Right ventricle myocardium inferior (tissue), 1 donor: ENCODE data around the gene CDKL5. TPM values are rescaled to one million over a fixed set of nuclear protein-coding genes. Genes with fewer than 3 reads are reported as not detected.
A peak's percentile ranks its signal among the peaks of the same experiment; 100 is the strongest.

Experiments
- ATAC-seq: fragments of 200-7000 bp; cut with Tn5 transposase; one replicate; pipeline ENCODE4 v1.9.1; 2020; ENCODE audit warnings: mild to moderate bottlenecking, moderate library complexity
- DNase-seq: peaks from one replicate; pipeline ENCODE4 v3.0.0; 2021; ENCODE audit errors: missing footprints
- intact Hi-C: fragments of 100-400 bp; cut with DNase I; formaldehyde crosslinking; loops from one replicate; pipeline ENCODE4 v1.11.0; 2022
- total RNA-seq: library from RNA; stranded (reverse); fragmentation: NEBNext Ultra II Directional; extraction: Animal tissue kit (Norgen Biotek cat#: 25700); gene quantifications from one replicate; pipeline ENCODE4 v1.2.1, GENCODE V29; 2021
- donor health status: DM: no; HTN: yes; CAD: no; lungs with severe emphysema.

The CDKL5 gene
- total RNA-seq, 1 donor from 2014 or later: 8.1 TPM

DNA sequence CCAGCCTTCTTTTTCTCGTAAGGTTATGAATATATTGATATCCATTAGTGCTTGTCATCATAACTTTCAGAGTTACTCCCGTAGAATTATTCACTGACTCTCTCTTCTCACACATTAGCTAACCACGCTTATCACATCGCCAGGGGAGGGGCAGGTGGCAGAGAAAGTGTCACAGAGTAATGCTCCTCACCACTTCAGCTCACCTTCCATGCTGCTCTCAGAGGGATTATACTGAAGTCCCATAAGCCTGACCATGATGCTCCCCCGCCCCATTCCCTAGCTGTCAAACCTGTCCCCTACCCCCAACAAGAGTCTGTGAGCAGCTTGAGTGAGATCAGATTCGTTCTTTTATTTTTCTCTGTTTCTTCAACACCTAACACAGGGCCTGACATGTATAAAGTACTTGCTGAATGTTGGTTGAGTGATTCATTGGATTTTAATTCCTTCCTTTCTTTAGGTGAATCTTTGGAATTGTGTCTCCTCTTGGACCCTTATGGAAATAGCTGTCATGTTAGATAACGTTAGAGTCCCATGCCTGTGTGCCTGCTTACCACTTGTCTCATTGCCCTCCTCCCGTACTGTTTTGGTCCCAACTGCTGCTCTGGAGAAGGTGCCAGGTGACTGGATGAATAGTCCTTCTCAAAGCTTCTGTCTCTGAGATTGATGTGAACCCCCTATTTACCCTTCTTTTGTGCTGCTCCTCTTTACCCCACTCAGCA lies 191.4 kb downstream of the CDKL5 start:
- DNase-seq: no peak
- no peak for ATAC-seq
- intact Hi-C loops: no loop called here

DNA sequence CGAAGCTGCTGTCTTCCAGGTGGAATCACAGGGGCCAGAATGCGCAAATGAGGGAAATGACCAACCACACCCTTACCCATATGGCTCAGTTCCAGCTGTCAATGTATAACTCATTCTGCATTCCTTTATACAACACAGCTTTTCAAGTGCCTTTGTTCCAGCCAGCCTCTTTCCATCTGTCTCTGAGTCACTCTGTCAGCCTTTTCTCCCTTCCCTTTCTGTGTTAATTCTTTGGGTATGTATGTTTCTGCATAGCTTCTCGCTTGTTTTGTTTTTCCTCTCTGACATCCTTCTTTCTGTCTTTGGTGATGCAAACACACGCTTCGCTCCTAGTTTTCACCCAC lies 192.0 kb downstream of the CDKL5 start:
- ATAC-seq: no peak
- intact Hi-C loops: no loop called here

DNA sequence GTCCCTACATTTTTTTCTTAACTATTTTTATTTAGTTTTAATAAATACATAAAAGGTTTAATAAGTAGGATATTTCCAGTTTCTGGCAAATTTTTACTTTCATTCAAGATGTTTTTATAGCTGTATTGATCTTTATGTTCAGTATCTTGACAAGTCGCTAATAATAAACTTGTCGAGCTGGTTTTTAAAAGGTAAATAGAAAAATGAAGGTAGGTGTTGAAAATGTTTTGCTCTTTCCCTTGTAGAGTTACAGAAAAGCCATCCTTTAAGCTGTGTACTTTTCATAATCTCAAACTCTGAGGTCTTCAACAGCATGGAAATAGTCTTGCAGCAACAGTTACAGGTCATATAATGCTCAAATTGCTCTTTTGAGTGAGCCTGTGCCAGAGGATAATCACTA lies 193.9 kb downstream of the CDKL5 start:
- no peak for ATAC-seq
- intact Hi-C loops: no loop called here
- DNase-seq: no peak

More for the DNA sequence above, 192.0 kb downstream of the CDKL5 start:
- no peak for DNase-seq

DNA sequence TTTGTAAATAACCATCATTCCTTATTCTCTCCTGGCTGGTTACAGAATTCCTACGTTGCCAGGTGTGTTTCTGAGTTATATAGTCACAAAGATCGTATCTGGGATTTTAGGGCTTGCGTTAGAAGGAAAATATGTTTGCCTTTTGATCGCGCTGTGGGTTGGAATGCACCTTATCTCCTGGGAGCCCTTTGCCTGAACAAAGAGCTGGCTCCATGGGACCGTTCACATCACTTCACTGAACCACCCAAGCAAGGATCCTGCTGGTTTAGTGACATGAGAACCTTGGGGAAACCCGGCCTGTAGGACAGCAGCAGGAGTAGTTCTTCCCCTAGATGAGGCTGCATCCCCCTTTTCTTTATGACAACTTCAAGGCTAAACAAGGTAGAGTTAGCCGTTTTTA lies 194.9 kb downstream of the CDKL5 start:
- ATAC-seq (no peak), DNase-seq (no peak)
- intact Hi-C loops: no loop called here

DNA sequence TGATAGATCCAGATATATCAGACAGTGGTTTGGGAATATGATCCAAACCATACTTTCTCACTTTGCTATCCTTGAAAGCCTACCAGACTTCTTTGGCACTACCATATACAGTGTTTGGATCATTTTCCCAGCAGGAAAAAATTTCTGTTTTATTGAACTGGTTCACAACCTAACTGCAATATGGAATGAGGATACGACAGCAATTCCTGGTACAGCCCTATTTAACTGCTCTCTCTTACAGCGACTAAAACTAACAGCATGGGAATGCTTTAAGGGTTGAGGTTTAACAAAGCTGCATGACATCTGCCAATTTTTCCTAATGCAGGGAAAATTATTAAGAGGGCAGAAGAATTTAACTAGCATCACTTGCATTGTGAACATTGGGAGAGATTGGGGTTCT lies 199.2 kb downstream of the CDKL5 start:
- ATAC-seq (no peak), DNase-seq (no peak)
- intact Hi-C loops: no loop called here

DNA sequence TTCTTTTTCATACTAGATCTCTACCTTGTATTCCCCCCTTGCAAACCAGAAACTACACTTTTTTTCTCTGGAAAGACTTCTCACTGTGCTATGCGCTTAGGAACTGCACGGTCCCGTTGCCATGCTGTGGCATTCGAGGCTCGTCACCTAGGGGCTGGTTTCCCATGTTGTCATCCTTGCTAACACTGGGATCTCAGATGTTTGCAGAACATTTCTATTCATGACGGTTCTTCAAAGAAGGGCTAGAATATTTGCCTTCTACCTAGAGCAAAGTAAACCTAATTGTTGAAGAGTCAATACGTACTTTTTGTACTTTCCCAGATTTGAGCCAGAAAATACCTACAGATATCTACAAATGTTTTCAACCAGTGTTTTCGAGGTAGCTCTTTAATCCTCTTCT lies 205.5 kb downstream of the CDKL5 start:
- DNase-seq: no peak
- ATAC-seq: no peak
- intact Hi-C loops: no loop called here

DNA sequence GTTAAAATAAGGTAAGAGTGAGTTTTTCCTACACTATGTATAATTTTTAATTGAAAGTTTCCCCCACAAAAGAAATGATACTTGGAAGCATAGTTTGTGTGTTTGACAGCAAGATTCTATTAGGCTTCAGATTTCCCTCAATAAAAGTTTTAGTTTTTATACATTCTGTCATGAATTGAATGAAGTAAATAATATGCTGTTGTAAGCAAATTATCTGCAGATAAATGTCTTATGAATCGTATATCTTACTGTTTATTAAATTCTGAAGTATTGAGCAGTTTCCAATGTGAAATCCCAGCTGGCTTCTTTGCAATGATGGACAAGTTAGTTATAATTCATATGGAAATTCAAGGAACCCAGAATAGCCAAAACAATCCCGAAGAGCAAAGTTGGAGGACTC lies 213.0 kb downstream of the CDKL5 start:
- intact Hi-C loops: no loop called here
- DNase-seq (no peak), ATAC-seq (no peak)

DNA sequence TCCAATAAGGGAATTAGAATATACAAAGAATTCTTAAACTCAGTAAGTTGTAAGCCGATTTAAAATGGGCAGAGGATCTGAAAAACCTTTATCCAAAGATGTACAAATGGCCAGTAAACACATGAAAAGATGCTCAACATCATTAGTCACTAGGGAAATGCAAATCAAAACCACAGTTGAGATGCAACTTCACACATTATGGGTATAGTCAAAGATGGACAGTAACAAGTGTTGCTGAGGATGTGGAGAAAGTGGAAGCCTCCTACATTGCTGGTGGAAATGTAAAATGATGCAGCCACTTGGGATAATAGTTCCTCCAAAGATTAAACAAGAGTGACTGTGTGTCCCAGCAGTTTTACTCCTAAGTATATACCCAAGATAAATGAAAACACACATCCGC lies 213.9 kb downstream of the CDKL5 start:
- ATAC-seq: no peak
- intact Hi-C loops: no loop called here
- no peak for DNase-seq

DNA sequence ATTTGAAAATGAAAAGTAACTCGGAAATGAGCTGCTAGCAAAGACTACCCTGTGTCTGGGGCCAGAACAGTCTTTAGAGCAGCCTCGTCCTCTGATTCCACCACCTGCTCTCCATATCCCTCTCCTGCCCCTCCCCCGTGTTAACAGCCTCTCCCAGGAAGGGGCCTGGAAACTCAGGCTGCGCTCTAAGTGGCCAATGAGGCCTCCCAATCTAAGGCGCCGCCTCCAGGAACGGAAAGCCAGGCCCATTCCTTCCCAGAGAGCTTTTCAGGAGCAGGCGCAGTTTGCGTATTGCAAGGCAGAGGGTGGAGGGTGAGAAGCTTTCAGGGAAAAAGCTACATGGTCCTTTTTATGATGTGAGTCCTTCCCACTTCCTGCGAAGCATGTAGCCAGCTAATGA lies 215.3 kb downstream of the CDKL5 start:
- intact Hi-C loops: no loop called here
- ATAC-seq: no peak
- DNase-seq: no peak

DNA sequence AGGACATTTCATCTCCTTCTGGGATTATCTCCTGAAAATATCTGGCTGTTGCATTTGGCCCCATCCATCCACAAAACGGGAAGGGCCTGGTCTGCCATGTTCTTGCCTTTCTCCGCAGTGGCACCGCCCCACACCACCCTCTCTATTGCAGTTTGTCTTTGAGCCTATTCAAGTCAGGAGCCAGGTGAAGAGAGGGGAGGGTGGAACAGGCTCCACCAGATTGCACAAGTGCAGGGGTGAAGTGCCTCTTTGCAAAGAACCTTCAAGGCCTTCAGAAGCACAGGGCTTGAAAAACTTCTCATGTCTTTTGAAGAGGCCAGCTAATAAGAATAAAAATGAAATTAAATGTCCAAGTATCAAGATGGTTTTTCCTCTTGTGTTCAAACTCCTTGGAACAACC lies 217.8 kb downstream of the CDKL5 start:
- intact Hi-C loops: no loop called here
- no peak for DNase-seq
- ATAC-seq: no peak

DNA sequence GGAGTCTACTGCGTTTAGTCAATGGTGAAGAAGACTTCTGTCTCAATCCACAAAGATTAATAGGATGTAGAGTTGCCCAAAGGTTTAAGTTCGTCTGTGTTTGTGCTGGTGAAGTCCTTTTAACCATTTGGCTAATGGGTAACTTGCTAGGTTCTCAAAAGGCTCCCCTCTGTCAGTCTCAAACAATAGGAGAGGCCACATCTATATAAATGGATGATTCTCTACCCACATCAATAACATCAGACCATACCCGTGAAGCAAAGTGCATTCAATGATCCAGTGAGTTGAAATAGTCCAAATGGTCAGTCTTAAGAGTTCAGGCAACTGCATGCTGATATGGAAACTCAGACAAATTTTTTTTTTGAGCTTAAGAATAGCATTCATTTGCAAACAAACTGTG lies 218.4 kb downstream of the CDKL5 start:
- intact Hi-C loops: no loop called here
- DNase-seq (no peak), ATAC-seq (no peak)

DNA sequence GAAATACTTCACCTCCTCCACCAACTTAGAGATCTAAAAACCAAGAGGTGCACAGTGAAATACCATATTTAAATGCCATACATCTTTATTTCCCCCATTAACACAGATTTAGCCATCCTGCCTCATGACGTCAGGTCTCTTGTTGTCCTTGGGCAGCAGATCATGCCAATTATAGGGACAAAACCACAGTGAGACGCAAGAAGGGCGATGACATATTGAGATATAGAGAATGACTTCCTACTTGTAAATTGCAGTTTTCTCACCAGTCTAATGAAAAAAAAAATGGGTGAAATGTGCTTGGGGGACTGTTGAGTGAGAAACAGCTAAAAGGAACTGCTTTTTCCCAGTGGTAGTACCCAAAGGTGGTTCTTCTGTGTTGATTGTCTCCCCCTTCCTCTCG lies 222.2 kb downstream of the CDKL5 start:
- intact Hi-C loops: no loop called here
- ATAC-seq (no peak), DNase-seq (no peak)

DNA sequence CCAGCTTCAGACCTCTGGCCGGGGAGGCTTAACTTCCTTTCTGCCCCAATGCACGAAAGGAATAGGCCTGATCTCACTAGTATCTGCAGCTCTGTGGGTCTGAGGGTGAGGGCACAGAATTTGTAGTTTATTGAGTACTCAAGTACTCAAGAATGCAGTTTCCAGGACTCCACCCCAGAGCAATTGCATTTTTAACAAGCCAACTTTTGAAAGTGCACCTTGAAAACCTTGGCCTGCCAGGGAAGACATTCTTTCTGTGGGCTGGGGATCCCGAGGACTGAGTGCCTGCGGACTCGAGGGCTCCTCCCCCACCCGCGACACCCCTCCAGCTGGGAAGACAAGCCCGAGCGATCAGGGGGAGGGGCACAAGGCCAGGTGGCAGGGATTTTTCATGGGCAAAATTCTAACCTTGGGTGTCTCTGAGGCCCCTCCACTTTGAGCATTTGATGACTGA lies 224.1 kb downstream of the CDKL5 start:
- DNase-seq (no peak), ATAC-seq (no peak)
- intact Hi-C loops: no loop called here

DNA sequence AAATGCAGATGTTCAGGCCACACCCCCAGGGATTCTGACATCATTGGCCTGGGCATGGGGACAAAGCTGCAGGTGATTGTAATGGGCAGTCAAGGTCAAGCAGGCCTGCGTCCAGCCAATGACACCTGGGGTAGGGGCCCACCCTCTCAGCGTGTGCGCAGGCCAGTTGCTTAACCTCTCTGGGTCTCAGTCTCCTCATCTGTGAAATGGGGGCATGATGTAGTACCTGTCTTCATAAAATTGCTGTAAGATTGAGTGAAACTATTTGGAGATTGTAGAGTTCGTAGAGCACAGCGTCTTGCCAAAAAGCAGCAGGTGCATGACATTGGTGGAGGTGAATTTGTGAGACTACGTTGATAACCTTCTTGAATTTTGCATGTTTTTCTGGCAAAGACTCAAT lies 225.3 kb downstream of the CDKL5 start:
- DNase-seq (no peak), ATAC-seq (no peak)
- intact Hi-C loops: no loop called here

DNA sequence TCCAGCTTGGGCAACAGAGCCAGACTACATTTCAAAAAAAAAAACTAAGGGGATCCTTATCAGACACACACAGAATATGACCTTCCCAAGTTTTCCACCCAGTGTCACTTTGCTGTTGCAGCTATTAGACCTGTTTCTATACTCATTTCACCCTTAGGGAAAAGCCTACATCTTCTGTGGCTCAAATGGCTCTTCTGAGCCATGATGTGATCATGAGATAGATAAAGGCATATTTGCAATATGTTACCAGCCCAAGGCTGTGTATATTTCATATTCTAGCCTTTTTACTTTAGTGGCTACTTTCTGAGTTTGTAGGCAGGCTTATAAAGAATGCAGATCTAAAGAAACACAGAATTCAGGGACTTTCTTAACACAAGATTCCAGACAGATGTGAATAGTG lies 227.2 kb downstream of the CDKL5 start:
- intact Hi-C loops: no loop called here
- DNase-seq (no peak), ATAC-seq (no peak)

DNA sequence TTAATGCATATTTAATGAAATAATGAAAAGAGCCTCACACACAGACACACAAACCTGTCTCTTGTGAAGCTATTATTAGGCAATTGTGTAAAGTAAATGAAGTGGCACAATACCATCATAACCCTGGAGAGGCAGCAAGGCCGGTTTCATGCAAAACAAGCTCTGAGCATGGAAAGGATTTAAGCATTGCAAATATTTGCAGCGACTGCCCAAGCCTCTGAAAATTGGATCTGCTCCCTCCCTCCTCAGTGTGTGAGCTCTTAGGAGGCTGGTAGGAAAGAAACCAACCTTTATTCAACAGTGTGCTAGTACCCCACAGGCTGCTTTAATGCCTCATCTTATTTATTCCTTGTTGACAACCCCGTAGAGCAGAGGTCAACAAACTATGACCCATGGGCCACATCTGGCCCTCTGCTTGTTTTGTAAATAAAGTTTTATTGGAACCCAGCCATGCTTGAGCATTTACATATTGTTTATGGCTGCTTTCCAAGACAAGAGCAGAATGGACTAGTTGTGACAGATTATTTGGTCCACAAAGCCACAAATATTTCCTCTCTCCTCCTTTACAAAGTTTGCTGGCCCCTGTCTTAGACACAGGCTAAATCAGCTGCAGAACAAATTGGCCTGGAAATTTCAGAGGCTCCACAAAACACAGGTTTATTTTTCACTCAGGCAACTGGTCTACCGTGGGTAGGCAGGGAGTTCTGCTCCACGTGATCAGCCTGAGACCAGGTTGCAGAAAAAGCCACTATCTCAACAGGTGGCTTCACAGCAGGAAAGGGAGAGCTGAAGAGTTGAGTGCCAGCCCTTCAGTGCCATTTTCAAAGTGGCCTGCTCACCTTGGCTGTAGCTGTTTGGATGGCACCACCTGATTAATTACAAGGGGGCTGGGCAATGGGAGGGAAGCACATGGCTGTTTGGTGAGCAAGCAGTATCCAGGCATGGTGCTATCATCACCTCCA lies 229.7 kb downstream of the CDKL5 start:
- DNase-seq: no peak
- intact Hi-C loops: no loop called here
- no peak for ATAC-seq

DNA sequence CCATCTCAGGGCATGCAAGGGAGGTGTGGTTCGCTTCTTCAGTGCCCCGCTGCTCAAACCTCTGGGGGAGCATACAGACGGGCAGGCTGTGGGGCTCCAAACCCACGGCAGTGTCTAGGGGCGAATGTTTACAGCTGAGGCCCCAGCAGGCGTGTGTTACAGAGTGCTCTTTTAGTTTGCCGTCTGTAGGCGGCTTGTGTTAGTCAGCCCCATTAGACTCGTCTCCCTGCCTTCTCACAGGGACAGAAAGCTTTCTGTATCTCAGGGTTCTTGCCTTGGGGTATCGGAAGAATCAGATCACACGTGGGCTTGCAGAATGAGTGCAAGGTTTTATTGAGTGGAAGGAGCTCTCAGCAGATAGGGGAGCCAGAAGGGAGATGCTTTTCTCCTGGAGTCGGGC lies 235.9 kb downstream of the CDKL5 start:
- ATAC-seq: no peak
- intact Hi-C loops: no loop called here

DNA sequence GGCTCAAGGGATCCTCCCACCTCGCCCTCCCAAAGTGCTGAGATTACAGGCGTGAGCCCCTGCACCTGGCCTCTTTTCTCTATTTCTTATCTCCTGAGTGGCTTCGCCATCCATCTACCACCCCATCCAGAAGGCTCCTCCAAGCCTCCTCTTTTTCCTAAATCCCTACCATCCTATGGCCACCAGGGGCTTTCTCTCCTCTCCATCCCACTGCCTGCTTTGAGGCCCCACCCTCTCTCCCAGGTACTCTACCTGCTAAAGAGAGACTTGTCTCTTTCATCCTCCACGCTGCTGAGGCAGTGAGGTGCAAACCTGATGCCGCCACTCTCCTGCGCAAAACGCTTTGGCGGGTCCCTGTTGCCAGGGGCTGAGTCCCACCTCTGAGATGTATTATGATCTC lies 239.5 kb downstream of the CDKL5 start:
- intact Hi-C loops: no loop called here
- no peak for ATAC-seq
- no peak for DNase-seq

More for the DNA sequence above, 235.9 kb downstream of the CDKL5 start:
- no peak for DNase-seq

DNA sequence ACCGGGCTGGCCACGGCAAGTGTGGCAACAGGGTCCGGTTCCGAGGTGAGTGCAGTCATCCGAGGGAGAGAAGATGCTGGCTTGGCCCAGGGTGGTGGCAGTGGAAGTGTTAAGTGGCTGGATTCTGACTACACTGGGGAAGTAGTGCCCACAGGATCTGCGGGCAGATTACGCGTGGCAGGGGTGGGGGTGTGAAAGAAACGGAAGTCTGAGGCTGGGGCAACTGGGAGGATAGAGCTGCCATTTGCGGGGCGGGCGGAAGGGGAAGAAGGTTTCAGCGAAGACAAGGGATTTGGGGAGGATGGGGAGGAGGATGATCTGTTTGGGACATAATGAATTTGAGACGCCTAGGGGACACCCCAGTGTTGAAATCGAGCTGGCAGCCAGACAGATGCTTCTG lies 241.2 kb downstream of the CDKL5 start:
- intact Hi-C loops: no loop called here
- peak; percentile 64 for DNase-seq
- no peak for ATAC-seq

DNA sequence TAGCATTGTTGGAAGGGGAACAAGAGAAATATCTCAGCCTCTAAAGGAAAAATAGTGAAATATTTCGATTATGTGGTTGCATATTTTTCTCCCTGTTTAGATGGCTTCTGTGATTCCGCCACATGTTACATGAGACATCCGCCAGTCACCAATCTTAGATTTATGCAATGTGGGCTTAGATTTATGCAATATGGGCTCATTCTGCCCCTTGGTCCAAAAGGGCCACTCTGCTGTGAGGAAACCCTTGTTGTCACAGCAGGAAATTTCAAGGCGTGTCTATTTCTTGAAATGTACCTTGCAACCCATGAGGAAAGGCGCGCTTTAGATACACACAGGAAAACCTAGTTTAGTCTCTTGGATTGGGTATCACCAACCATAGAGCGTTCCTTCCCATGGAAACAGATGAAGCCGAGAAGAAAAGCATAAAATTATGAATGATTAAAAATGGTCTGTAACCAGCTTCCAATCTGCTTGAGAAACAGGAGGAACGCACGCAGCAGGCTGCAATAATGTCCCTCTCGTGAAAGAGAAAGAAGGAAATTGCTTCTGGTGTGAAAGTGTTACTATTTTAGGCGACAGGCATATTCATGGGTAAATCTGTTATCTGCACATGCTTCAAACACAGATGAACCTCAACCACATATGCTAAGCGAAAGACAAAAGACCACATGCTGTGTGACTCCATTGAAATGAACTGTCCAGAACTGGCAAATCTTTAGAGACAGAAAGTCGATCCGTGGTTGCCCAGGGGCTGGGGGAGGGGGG lies 242.8 kb downstream of the CDKL5 start:
- DNase-seq: no peak
- intact Hi-C loops: no loop called here
- no peak for ATAC-seq
